CD4-positive, alpha-beta T cell (primary cell): ENCODE results near the gene KLHDC4. TPM values are rescaled to one million over a fixed set of nuclear protein-coding genes. Genes with fewer than 3 reads are reported as not detected.

ENCODE experiments used
- ATAC-seq: fragments of 200-7000 bp; cut with Tn5 transposase; one replicate; pipeline ENCODE4 v1.10.0; 2022; ENCODE audit warnings: mild to moderate bottlenecking; ENCODE audit not compliant: poor library complexity
- CTCF ChIA-PET: fragments of 350-600 bp; sonication (Branson Sonifier 250); formaldehyde crosslinking; loops from one replicate; lab custom pipeline; 2021; ENCODE audit warnings: antibody characterized with exemption, inconsistent platforms; lab: Charles Lee
- POLR2A ChIA-PET: fragments of 350-600 bp; sonication (Branson Sonifier 250); formaldehyde crosslinking; loops from one replicate; lab custom pipeline; 2021; ENCODE audit warnings: antibody characterized with exemption, inconsistent platforms; lab: Charles Lee
- DNase-seq, 14 experiments: peaks; one replicate each; pipeline ENCODE4 v3.0.0-alpha.2; 2013 to 2020; ENCODE audit warnings: mixed read lengths in 2 of 14
- H3K27ac ChIP-seq, 2 donors: one replicate each; pipeline versions ENCODE4 v1.5.1 to v1.7.0; 2013; ENCODE audit warnings: low read length in 2 of 2, low read depth in 1 of 2, mild to moderate bottlenecking in 1 of 2
- H3K27me3 ChIP-seq, 2 experiments: 1 replicate in 1 of 2; 2 replicates in 1 of 2; pipeline versions ENCODE4 v1.6.1 to v1.7.0; 2013; ENCODE audit warnings: low read length in 2 of 2, control low read depth in 1 of 2, mild to moderate bottlenecking in 1 of 2, moderate library complexity in 1 of 2; ENCODE audit not compliant: insufficient read depth in 2 of 2, control insufficient read depth in 1 of 2
- H3K36me3 ChIP-seq: one replicate; pipeline ENCODE4 v1.6.1; 2013; ENCODE audit warnings: low read length, control low read depth; ENCODE audit not compliant: insufficient read depth
- H3K4me1 ChIP-seq: one replicate; pipeline ENCODE4 v1.6.1; 2013; ENCODE audit warnings: low read length, control low read depth; ENCODE audit not compliant: insufficient read depth
- H3K4me3 ChIP-seq: one replicate; pipeline ENCODE4 v1.5.1; 2013; ENCODE audit warnings: mild to moderate bottlenecking, low read length, moderate library complexity
- H3K9me3 ChIP-seq, 2 experiments: 1 replicate in 1 of 2; 2 replicates in 1 of 2; pipeline versions ENCODE4 v1.6.1 to v1.7.0; 2013; ENCODE audit warnings: low read length in 2 of 2, mild to moderate bottlenecking in 2 of 2, control low read depth in 1 of 2, moderate library complexity in 1 of 2; ENCODE audit not compliant: control insufficient read depth in 1 of 2, insufficient read depth in 1 of 2
- H3K27ac Mint-ChIP-seq: one replicate; pipeline ENCODE4 v1.8.0; 2020; ENCODE audit warnings: mixed read lengths
- H3K27me3 Mint-ChIP-seq: one replicate; pipeline ENCODE4 v1.8.0; 2021; ENCODE audit warnings: mixed read lengths
- H3K36me3 Mint-ChIP-seq: one replicate; pipeline ENCODE4 v1.8.0; 2021; ENCODE audit warnings: low read depth, mixed read lengths
- H3K4me1 Mint-ChIP-seq: one replicate; pipeline ENCODE4 v1.8.0; 2021; ENCODE audit warnings: low read depth, mixed read lengths
- H3K4me3 Mint-ChIP-seq: one replicate; pipeline ENCODE4 v1.8.0; 2020; ENCODE audit warnings: mild to moderate bottlenecking, mixed read lengths
- H3K9me3 Mint-ChIP-seq: one replicate; pipeline ENCODE4 v1.8.0; 2020; ENCODE audit warnings: mixed read lengths
- CTCF ChIP-seq: fragments of 200-600 bp; IDR thresholded peaks from one replicate; pipeline ENCODE4 v1.8.0; 2022; ENCODE audit warnings: antibody characterized with exemption, mild to moderate bottlenecking
- intact Hi-C, 2 experiments: fragments of 100-400 bp; cut with DNase I in 1 of 2; cut with micrococcal nuclease in 1 of 2; formaldehyde crosslinking; loops; one replicate each; pipeline versions ENCODE4 v1.15.1 to v1.9.0; 2023 to 2025; cut with DNase I, micrococcal nuclease
- total RNA-seq, 174 experiments: library from RNA in 2 of 174; stranded (reverse) in 2 of 174; gene quantifications; one replicate each; pipeline ENCODE4 v1.2.3 and lab custom pipeline; 2021 to 2026

KLHDC4 gene
- total RNA-seq, 2 experiments from 2014 or later, result 41.4 to 43.0 TPM

GRCh38 chr16:87692176-87692575 lies 73.6 kb downstream of the KLHDC4 start:
- Mint-ChIP-seq H3K9me3 (no peaks in the 10 kb centered on the region), H3K4me3 (no peak overlapping the region), H3K27me3 (no peaks in the 10 kb centered on the region), H3K27ac (no peak overlapping the region), H3K4me1 (no peaks in the 10 kb centered on the region), H3K36me3 (peaks cover 4% of the 10 kb centered on the region)
- no peak overlapping the region for H3K4me3 ChIP-seq
- POLR2A ChIA-PET, result no interaction called here
- no peaks in the 10 kb centered on the region for H3K4me1 ChIP-seq
- H3K36me3 ChIP-seq, result peaks cover 10% of the 10 kb centered on the region
- no peak overlapping the region for H3K27ac ChIP-seq
- no peak for TF ChIP-seq CTCF
- DNase-seq, result no peak
- no peaks in the 10 kb centered on the region for H3K27me3 ChIP-seq
- no peaks in the 10 kb centered on the region for H3K9me3 ChIP-seq
- intact Hi-C loops, result no loop called here
- CTCF ChIA-PET, result no interaction called here
- no peak for ATAC-seq

GRCh38 chr16:87691686-87692079 lies 74.1 kb downstream of the KLHDC4 start:
- Histone ChIP-seq H3K36me3 (peaks cover 10% of the 10 kb centered on the region), H3K4me3 (no peak overlapping the region), H3K27me3 (no peaks in the 10 kb centered on the region), H3K4me1 (no peaks in the 10 kb centered on the region), H3K27ac (no peak overlapping the region), H3K9me3 (no peaks in the 10 kb centered on the region)
- DNase-seq (no peak), ATAC-seq (no peak)
- ChIA-PET CTCF (no interaction called here), POLR2A (no interaction called here)
- H3K4me1 Mint-ChIP-seq, result no peaks in the 10 kb centered on the region
- no peak overlapping the region for H3K4me3 Mint-ChIP-seq
- peaks cover 4% of the 10 kb centered on the region for H3K36me3 Mint-ChIP-seq
- intact Hi-C loops, result no loop called here
- no peaks in the 10 kb centered on the region for H3K9me3 Mint-ChIP-seq
- H3K27ac Mint-ChIP-seq, result no peak overlapping the region
- TF ChIP-seq CTCF, result no peak
- no peaks in the 10 kb centered on the region for H3K27me3 Mint-ChIP-seq

- Mint-ChIP-seq H3K4me1 (no peaks in the 10 kb centered on the region), H3K27me3 (no peaks in the 10 kb centered on the region), H3K36me3 (no peaks in the 10 kb centered on the region), H3K27ac (no peak overlapping the region), H3K4me3 (no peak overlapping the region), H3K9me3 (no peaks in the 10 kb centered on the region)
- Histone ChIP-seq H3K4me3 (no peak overlapping the region), H3K9me3 (no peaks in the 10 kb centered on the region), H3K27ac (no peak overlapping the region), H3K27me3 (no peaks in the 10 kb centered on the region), H3K36me3 (peaks cover 6% of the 10 kb centered on the region), H3K4me1 (no peaks in the 10 kb centered on the region)
- CTCF ChIA-PET, result no interaction called here
- intact Hi-C loops, result no loop called here
- DNase-seq, result no peak
- ATAC-seq, result no peak
- no peak for TF ChIP-seq CTCF
- POLR2A ChIA-PET, result no interaction called here
Observed at GRCh38 chr16:87690911-87691685, 74.7 kb downstream of the KLHDC4 start.
